GM08714 (cell line): ENCODE results near the gene ACSF3.

ENCODE experiments used
- H3K4me3 ChIP-seq: fragments of 200-500 bp; sonication (Bioruptor generic); 2 replicates; pipeline ENCODE4 v1.5.1; 2014; ENCODE audit warnings: mild to moderate bottlenecking, low read length, inconsistent platforms
- ZNF274 ChIP-seq: IDR thresholded peaks from 2 replicates; pipeline ENCODE4 v1.6.1; 2012; ENCODE audit warnings: mild to moderate bottlenecking, low read depth, low read length

The ACSF3 gene

DNA sequence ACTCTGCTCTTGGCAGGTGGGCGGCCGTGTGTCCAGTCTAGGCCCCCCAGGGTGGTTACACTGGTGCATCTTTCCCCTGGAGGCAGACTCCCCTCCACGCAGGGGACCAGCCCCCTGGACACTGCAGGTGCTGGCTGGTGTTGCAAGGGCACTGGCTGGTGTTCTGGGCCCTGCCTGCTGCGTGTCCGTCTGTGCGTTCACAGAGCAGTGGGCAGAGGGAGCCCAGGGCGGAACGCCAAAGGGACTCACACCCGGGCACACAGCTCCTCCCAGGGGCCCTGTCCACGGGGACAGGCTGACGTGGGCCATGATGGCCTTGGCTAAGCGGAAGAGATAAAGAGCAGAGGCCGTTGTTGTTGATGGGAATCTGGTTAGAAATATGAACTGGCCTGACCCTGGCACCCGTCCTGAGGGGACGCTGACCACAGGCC, 27.3 kb downstream of the ACSF3 start:
- TF ChIP-seq ZNF274, result no peak
- no peak overlapping the region for H3K4me3 ChIP-seq

DNA sequence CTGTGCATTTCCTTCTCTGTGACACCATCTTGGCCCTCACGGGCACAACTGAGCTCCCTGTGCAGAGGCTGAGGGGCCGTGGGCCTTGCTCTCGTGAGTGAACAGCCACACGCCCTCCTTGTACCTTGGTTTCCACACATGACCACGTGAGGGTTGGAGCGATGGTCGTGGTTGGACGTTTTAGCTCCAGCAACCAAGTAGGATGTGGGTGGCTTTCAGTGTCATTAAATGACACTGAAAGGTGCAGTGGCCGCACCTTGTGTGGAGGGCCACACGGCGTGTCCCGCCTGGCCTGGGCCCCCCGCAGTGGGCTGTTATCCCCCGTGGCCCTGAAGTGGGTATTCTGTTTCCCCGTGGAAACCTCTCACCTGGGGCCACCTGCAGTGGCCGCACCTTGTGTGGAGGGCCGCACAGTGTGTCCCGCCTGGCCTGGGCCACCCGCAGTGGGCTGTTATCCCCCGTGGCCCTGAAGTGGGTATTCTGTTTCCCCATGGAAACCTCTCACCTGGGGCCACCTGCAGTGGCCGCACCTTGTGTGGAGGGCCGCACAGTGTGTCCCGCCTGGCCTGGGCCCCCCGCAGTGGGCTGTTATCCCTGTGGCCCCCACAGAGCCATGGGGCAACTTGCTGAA, 28.2 kb downstream of the ACSF3 start:
- TF ChIP-seq ZNF274, result no peak
- no peak overlapping the region for H3K4me3 ChIP-seq

DNA sequence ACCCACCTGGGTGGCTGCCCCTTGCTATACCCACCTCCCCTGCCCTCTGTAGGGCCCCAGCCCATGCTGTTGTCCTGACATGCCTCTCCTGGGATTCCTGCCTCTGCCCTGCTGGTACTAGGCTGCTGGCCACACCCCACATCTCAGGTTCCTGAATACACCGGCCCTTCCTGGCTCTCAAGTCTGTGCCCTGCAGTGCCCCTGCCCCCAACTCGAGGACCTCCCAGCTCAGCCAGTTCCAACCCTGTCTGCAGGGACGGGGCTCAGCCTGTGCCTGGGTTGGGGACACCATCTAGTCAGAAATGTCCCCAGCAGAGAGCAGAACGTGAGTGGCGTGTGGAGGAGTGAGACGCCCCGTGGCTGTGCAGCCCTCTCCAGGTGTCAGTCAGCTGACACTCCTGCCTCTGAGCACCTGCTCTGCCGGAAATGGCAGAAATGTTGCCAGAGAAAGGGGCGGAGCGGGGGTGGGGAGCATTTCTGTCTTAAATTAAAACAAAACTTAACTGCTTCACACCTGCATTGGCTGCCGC, 28.7 kb downstream of the ACSF3 start:
- no peak for TF ChIP-seq ZNF274
- no peak overlapping the region for H3K4me3 ChIP-seq

DNA sequence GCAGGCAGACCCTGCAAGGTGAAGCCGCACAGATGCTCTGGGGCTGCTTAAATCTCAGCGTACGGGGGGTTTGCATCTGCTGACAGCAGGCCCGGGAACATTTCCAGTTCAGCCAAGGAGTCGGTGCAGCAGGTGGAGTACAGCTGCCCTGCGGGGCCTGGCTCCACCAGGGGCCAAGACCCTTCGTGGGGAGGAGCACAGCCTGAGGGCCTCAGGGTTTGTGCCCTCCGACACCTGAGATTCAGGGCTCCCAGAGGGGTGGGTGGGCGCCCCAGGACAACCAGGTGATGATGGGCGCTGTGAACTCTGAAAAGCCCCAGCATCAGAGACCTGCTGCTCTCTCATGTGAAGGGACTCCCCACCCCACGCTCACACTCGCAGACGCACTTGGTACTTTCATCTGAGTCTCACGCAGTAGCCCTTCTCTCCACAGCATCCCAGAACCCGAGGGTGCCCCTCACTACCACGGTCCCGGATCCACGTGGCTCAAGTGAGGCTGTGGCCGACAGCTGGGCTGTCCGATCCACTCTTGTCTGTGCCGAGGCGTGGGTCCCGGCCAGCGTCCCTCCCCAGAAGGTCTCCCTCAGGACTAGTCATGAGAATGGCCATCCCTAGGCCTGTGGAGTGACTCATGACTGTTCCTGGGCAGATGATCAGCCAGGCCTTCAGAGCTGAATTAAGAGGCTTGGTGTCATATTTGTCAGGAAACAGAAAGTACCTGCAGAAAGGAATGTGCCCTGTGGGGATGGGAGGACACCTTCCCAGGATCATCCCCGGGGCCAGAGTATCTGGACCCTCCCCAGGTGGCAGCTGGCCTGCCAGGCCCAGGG, 29.6 kb downstream of the ACSF3 start:
- H3K4me3 ChIP-seq, result no peak overlapping the region

GRCh38 chr16:89123831-89124100, 30.1 kb downstream of the ACSF3 start:
- TF ChIP-seq ZNF274, result no peak
- no peak overlapping the region for H3K4me3 ChIP-seq

More for the DNA sequence above, 29.6 kb downstream of the ACSF3 start:
- TF ChIP-seq ZNF274, result no peak

GRCh38 chr16:89129378-89129777, 35.7 kb downstream of the ACSF3 start:
- no peak for TF ChIP-seq ZNF274
- no peak overlapping the region for H3K4me3 ChIP-seq

DNA sequence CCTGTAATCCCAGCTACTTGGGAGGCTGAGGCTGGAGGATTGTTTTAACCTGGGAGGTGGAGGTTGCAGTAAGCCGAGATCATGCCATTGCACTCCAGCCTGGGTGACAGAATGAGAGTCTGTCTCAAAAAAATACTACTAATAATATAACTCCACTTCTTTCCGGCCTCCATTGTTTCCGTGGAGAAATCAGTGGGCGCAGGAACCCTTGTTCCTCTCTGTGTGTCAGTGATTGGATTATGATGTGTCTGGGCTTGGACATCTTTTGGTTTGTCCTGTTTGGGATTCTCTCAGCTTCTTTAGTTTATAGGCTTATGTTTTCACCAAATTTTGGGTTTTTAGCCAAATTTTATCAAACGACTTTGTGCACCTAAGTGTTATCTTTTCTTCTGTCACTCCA, 36.8 kb downstream of the ACSF3 start:
- no peak overlapping the region for H3K4me3 ChIP-seq
- no peak for TF ChIP-seq ZNF274

DNA sequence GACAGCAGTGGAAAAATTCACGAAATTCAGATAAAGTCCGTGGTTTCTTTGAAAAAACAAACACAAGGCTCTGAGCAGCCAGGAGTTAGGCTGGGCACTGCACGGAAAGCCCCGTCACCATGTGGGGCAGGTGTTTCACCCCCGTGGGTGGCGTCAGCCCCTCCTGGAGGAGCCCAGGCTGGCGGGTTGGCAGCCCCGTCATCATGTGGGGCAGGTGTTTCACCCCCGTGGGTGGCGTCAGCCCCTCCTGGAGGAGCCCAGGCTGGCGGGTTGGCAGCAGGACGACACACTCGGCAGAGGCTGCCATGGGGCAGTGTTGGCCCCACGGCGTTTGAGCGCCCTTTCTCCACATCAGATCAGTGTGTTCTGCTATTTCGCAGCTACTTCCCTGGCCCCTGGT, 38.1 kb downstream of the ACSF3 start:
- TF ChIP-seq ZNF274, result no peak
- H3K4me3 ChIP-seq, result no peak overlapping the region

DNA sequence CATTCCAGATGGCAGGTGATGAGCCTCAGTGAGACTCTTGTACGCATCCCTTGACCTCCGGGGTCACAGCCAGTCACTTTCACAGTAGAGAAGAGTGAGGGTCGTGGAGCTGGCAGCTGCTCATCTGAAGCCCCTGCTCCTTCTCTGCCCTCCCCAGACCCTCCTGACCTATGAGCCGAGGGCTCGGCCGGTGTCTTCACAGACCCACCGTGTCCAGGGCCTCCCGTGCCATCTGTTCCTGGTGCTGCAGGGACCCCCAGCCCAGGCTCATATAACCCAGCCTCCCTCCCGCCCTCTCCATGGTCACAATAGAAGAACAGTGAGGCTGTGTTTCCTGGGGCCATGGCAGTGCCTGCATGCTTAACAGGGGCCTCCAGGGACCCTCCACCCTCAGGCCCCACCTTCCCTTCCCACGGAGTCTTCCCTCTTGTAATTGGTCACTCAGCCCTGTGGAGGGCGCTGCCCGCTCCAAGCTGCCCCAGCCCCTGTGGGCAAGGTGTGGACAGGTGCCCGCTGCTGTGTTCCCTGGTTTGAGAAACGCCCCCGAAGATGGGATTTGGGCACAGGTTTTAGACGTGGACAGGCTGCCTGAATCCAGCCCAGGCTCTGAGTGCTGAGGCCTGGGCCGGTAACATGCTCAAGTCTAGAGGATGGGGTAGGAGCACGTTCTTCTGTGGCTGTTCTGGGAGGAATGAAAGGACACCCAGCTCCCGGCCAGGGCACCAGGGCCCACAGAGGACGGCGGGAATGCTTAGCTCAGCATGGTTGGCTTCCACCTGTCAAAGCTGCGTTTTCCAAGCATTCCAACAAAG, 38.7 kb downstream of the ACSF3 start:
- no peak for TF ChIP-seq ZNF274
- H3K4me3 ChIP-seq, result no peak overlapping the region

- no peak overlapping the region for H3K4me3 ChIP-seq
- TF ChIP-seq ZNF274, result no peak
These were observed 39.9 kb downstream of the ACSF3 start for GRCh38 chr16:89133457-89134127.

- TF ChIP-seq ZNF274, result no peak
These were observed 40.6 kb downstream of the ACSF3 start for GRCh38 chr16:89134269-89134668.

GRCh38 chr16:89135166-89135565, 41.5 kb downstream of the ACSF3 start:
- no peak overlapping the region for H3K4me3 ChIP-seq
- TF ChIP-seq ZNF274, result no peak

More at GRCh38 chr16:89134269-89134668, 40.6 kb downstream of the ACSF3 start:
- H3K4me3 ChIP-seq, result no peak overlapping the region

- no peak overlapping the region for H3K4me3 ChIP-seq
- TF ChIP-seq ZNF274, result no peak
These were observed 42.5 kb downstream of the ACSF3 start for GRCh38 chr16:89135971-89136765.
